Measurements from ENCODE around the gene SLC44A3. TPM values are rescaled to one million over a fixed set of nuclear protein-coding genes. Genes with fewer than 3 reads are reported as not detected.

The SLC44A3 gene
- total and polyA plus RNA-seq, 12 donors: 1.2 to 9.4 (median 4.8) TPM

DNA sequence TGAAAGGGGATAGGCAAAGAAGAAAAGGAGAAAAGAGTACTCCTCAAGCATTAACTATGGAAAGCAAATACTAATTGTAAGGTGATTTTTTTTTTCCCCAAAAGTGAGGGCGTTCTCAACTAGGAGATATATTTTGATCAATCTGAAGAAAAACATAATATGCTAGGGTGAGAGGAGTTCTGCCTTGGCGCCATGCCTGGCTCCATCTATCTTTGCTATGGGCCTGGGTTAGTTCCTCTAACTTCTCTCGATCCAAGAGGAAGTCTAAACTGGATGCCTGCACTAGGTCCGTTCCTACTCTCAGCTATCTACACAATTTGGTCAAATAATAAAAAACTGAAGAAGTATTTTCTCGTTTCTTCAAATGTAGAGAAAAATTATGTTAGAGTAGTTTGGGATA, 86.2 kb downstream of the SLC44A3 start:
- intact Hi-C loops (cut with DNase I): no loop called here
- Histone ChIP-seq H3K4me3 (no peak overlapping the region), H3K4me1 (peaks cover 2 to 80% (median 26%) of the 10 kb centered on the region in 9 donors), H3K36me3 (peaks cover 0 to 58% (median 15%) of the 10 kb centered on the region in 9 donors), H3K9me3 (no peaks in the 10 kb centered on the region), H3K27me3 (no peaks in the 10 kb centered on the region), H3K27ac (no peak overlapping the region)
- DNase-seq: no peak
- WGBS, 2 donors: 73 to 74% methylated on average over 5 of the region's 5 CpGs
- no peak for ATAC-seq
- TF ChIP-seq, protein P1, sequence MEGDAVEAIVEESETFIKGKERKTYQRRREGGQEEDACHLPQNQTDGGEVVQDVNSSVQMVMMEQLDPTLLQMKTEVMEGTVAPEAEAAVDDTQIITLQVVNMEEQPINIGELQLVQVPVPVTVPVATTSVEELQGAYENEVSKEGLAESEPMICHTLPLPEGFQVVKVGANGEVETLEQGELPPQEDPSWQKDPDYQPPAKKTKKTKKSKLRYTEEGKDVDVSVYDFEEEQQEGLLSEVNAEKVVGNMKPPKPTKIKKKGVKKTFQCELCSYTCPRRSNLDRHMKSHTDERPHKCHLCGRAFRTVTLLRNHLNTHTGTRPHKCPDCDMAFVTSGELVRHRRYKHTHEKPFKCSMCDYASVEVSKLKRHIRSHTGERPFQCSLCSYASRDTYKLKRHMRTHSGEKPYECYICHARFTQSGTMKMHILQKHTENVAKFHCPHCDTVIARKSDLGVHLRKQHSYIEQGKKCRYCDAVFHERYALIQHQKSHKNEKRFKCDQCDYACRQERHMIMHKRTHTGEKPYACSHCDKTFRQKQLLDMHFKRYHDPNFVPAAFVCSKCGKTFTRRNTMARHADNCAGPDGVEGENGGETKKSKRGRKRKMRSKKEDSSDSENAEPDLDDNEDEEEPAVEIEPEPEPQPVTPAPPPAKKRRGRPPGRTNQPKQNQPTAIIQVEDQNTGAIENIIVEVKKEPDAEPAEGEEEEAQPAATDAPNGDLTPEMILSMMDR (IDR thresholded peaks at IDR 0.05): no peak

DNA sequence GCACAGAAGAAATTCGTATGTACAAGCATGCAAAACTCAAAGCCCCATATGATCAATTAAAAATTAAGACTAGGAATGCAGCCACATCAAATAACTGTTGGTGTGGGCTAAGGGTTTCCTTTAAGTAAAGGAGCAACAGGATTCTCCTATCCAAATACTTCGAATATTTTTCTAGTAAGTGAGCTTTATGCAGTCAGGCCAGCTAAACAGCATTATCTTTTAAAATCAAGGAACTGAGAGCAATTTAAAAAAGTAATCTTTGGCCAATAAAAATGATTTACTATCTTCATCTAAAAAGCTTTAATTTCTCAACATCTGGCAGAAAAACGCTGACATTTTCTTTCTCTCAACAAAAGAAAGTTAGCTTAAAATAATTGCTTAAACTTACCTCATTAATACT, 87.0 kb downstream of the SLC44A3 start:
- ATAC-seq (no peak), DNase-seq (no peak)
- WGBS, 2 donors: 82 to 83% methylated on average over 3 of the region's 3 CpGs
- intact Hi-C loops (cut with DNase I): no loop called here
- Histone ChIP-seq H3K9me3 (no peaks in the 10 kb centered on the region), H3K4me1 (peaks cover 2 to 84% (median 26%) of the 10 kb centered on the region in 9 donors), H3K4me3 (no peak overlapping the region), H3K27me3 (no peaks in the 10 kb centered on the region), H3K27ac (no peak overlapping the region), H3K36me3 (peaks cover 0 to 51% (median 9%) of the 10 kb centered on the region in 9 donors)
- TF ChIP-seq, protein P1 (IDR thresholded peaks at IDR 0.05): no peak

GRCh38 chr1:94908190-94908589, 88.0 kb downstream of the SLC44A3 start:
- H3K4me1 ChIP-seq: peaks cover 2 to 86% (median 28%) of the 10 kb centered on the region in 9 donors

DNA sequence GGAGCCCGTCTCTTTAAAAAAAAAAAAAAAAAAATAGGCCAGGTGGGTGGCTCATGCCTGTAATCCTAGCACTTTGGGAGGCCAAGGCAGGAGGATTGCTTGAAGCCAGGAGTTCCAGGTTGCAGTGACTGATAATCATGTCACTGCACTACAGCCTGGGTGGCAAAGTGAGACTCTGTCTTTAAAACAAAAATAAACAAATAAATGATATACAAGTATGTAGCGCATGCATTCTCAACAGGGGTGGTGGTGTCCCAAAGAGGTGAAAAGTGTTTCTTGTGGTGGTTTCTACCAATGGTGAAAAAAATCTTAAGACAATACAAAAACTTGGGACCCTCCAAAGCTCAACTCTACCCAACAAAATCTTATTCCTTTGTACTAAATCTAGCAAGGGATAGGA, 88.8 kb downstream of the SLC44A3 start:
- TF ChIP-seq, protein P1 (IDR thresholded peaks at IDR 0.05): no peak
- ATAC-seq (no peak), DNase-seq (no peak)
- Histone ChIP-seq H3K27me3 (no peaks in the 10 kb centered on the region), H3K27ac (no peak overlapping the region), H3K4me1 (peaks cover 2 to 91% (median 33%) of the 10 kb centered on the region in 9 donors), H3K4me3 (no peak overlapping the region), H3K9me3 (no peaks in the 10 kb centered on the region), H3K36me3 (peaks cover 0 to 39% (median 0%) of the 10 kb centered on the region in 9 donors)
- intact Hi-C loops (cut with DNase I): no loop called here
- WGBS, 2 donors: 98 to 99% methylated on average over 2 of the region's 2 CpGs

More at GRCh38 chr1:94908190-94908589, 88.0 kb downstream of the SLC44A3 start:
- intact Hi-C loops (cut with DNase I): no loop called here
- TF ChIP-seq, protein P1 (IDR thresholded peaks at IDR 0.05): no peak
- H3K27me3 ChIP-seq: no peaks in the 10 kb centered on the region
- ATAC-seq (no peak), DNase-seq (no peak)
- H3K36me3 ChIP-seq: peaks cover 0 to 40% (median 3%) of the 10 kb centered on the region in 9 donors
- 89 to 93% methylated on average over 7 of the region's 7 CpGs for WGBS, 2 donors
- no peak overlapping the region for H3K4me3 ChIP-seq
- H3K9me3 ChIP-seq: no peaks in the 10 kb centered on the region
- no peak overlapping the region for H3K27ac ChIP-seq
